Peyer's patch (tissue), 4 donors: ENCODE data around the gene PACSIN2.

Source experiments
- CTCF ChIP-seq, 6 experiments: fragments of 450-650 bp in 4 of 6; fragments of 200-600 bp in 2 of 6; sonication (generic) in 1 of 6; IDR thresholded peaks; one replicate each; pipeline ENCODE4 v1.5.1; 2017 to 2019; ENCODE audit warnings: antibody characterized with exemption in 6 of 6, mild to moderate bottlenecking in 3 of 6, moderate library complexity in 1 of 6
- POLR2A ChIP-seq, 2 donors: fragments of 450-650 bp; IDR thresholded peaks; one replicate each; pipeline ENCODE4 v1.5.1; 2017; ENCODE audit warnings: antibody characterized with exemption in 2 of 2, mild to moderate bottlenecking in 2 of 2, moderate library complexity in 2 of 2

GRCh38 chr22:42914511-42915076 is 100.4 kb downstream of the PACSIN2 start:
- TF ChIP-seq POLR2A (IDR thresholded peaks at IDR 0.05) (no peak), CTCF (IDR thresholded peaks at IDR 0.05) (no peak)
